ENCODE measurements around the gene COX6A1.

- no peak for TF ChIP-seq CTCF (IDR thresholded peaks at IDR 0.05; ENCODE audit: extremely low read depth in 1 of 2, insufficient read depth in 1 of 2, low read depth in 1 of 2, low read length in 2 of 2)
- no peak for TF ChIP-seq MAX (IDR thresholded peaks at IDR 0.05; ENCODE audit: insufficient read depth, insufficient read length)
- no peak for TF ChIP-seq POLR2AphosphoS5 (IDR thresholded peaks at IDR 0.05; ENCODE audit: insufficient read depth, low read depth, low read length)
- TF ChIP-seq FOS (IDR thresholded peaks at IDR 0.05; ENCODE audit: borderline replicate concordance, insufficient read depth, low read length): no peak
- TF ChIP-seq POLR2A (IDR thresholded peaks at IDR 0.05; ENCODE audit: low read depth, low read length): no peak
- no peak for TF ChIP-seq GATA2 (IDR thresholded peaks at IDR 0.05; ENCODE audit: insufficient read depth, insufficient read length, low read depth, low read length)
- no peak for TF ChIP-seq EZH2 (IDR thresholded peaks at IDR 0.05; ENCODE audit: borderline replicate concordance, low read depth, low read length, severe bottlenecking)
Observed at GRCh38 chr12:120483621-120484020, 45.7 kb downstream of the COX6A1 start.
